Measurements from ENCODE around the gene GRM6.

- TF ChIP-seq CTCF (IDR thresholded peaks at IDR 0.05), result no peak
- no peak for TF ChIP-seq POLR2A (IDR thresholded peaks at IDR 0.05)
- TF ChIP-seq POLR2AphosphoS5 (IDR thresholded peaks at IDR 0.05; ENCODE audit: insufficient read depth in 1 of 2, low read depth in 1 of 2), result no peak
Observed at GRCh38 chr5:178991190-178992145, 3.7 kb downstream of the GRM6 start.
